HepG2 (cell line): ENCODE results near the gene MSMP. TPM values are rescaled to one million over a fixed set of nuclear protein-coding genes. Genes with fewer than 3 reads are reported as not detected.

ENCODE experiments used
- AHR ChIP-seq: IDR thresholded peaks from 2 replicates; pipeline ENCODE4 v1.6.1; 2018; ENCODE audit warnings: missing genetic modification reagents, missing compliant biosample characterization
- CTCF ChIP-seq: sonication (generic); formaldehyde crosslinking; IDR thresholded peaks from 2 replicates; pipeline ENCODE4 v1.5.0; 2020; ENCODE audit warnings: mild to moderate bottlenecking, missing genetic modification reagents, moderate library complexity
- DRAP1 ChIP-seq: IDR thresholded peaks from 2 replicates; pipeline ENCODE4 v1.6.1; 2016; ENCODE audit warnings: missing genetic modification reagents, missing compliant biosample characterization
- ERF ChIP-seq: IDR thresholded peaks from 2 replicates; pipeline ENCODE4 v1.6.1; 2018; ENCODE audit warnings: missing biosample characterization, missing genetic modification reagents
- FOXP4 ChIP-seq: sonication (generic); formaldehyde crosslinking; IDR thresholded peaks from 2 replicates; pipeline ENCODE4 v1.4.0; 2020; ENCODE audit warnings: missing genetic modification reagents
- KLF16 ChIP-seq, 2 experiments: sonication (generic) in 1 of 2; formaldehyde crosslinking in 1 of 2; IDR thresholded peaks; 2 replicates each; pipeline versions ENCODE4 v1.6.1 to v1.8.0; 2016 to 2023; ENCODE audit warnings: missing genetic modification reagents in 2 of 2, missing compliant biosample characterization in 1 of 2
- NFKBIZ ChIP-seq: IDR thresholded peaks from 2 replicates; pipeline ENCODE4 v1.6.1; 2018; ENCODE audit warnings: missing genetic modification reagents, missing compliant biosample characterization
- NR2F6 ChIP-seq, 2 experiments: IDR thresholded peaks; 2 replicates each; pipeline ENCODE4 v1.6.1; 2016; ENCODE audit warnings: antibody characterized with exemption in 1 of 2, mild to moderate bottlenecking in 1 of 2
- PATZ1 ChIP-seq: sonication (generic); formaldehyde crosslinking; IDR thresholded peaks from 2 replicates; pipeline ENCODE4 v1.4.0; 2020; ENCODE audit warnings: missing genetic modification reagents
- RAD21 ChIP-seq: fragments of 450-650 bp; formaldehyde crosslinking; IDR thresholded peaks from 2 replicates; pipeline ENCODE4 v1.5.0; 2020; ENCODE audit warnings: mild to moderate bottlenecking
- RXRB ChIP-seq: IDR thresholded peaks from 2 replicates; pipeline ENCODE4 v1.6.1; 2016; ENCODE audit warnings: borderline replicate concordance, missing genetic modification reagents, missing compliant biosample characterization
- SETDB1 ChIP-seq: sonication (generic); formaldehyde crosslinking; IDR thresholded peaks from 2 replicates; pipeline ENCODE4 v1.5.1; 2020; ENCODE audit warnings: missing genetic modification reagents, mild to moderate bottlenecking, borderline replicate concordance
- SIN3B ChIP-seq: fragments of 150-350 bp; IDR thresholded peaks from 2 replicates; pipeline ENCODE4 v1.6.1; 2014; ENCODE audit warnings: low read length
- ZBTB33 ChIP-seq: sonication (generic); formaldehyde crosslinking; IDR thresholded peaks from 2 replicates; pipeline ENCODE4 v1.4.0; 2020; ENCODE audit warnings: missing genetic modification reagents
- ZNF567 ChIP-seq: sonication (generic); formaldehyde crosslinking; IDR thresholded peaks from 2 replicates; pipeline ENCODE4 v1.8.1; 2023; ENCODE audit warnings: mild to moderate bottlenecking, missing genetic modification reagents, borderline replicate concordance
- ZNF580 ChIP-seq: IDR thresholded peaks from 2 replicates; pipeline ENCODE4 v1.6.1; 2016; ENCODE audit warnings: low read depth, borderline replicate concordance
- ZNF670 ChIP-seq: sonication (generic); formaldehyde crosslinking; IDR thresholded peaks from 2 replicates; pipeline ENCODE4 v1.8.0; 2022; ENCODE audit warnings: mild to moderate bottlenecking, missing genetic modification reagents, borderline replicate concordance
- ZNF746 ChIP-seq: sonication (generic); formaldehyde crosslinking; IDR thresholded peaks from 2 replicates; pipeline ENCODE4 v1.8.0; 2022; ENCODE audit warnings: mild to moderate bottlenecking, missing genetic modification reagents
- ZNF747 ChIP-seq: sonication (generic); formaldehyde crosslinking; IDR thresholded peaks from 2 replicates; pipeline ENCODE4 v1.8.1; 2023; ENCODE audit warnings: missing genetic modification reagents, mild to moderate bottlenecking, borderline replicate concordance
- ZSCAN31 ChIP-seq: sonication (generic); formaldehyde crosslinking; IDR thresholded peaks from 2 replicates; pipeline ENCODE4 v1.5.0; 2020; ENCODE audit warnings: low read depth, mild to moderate bottlenecking, missing genetic modification reagents
- polyA plus RNA-seq, 8 experiments: library from polyadenylated mRNA; depleted of rRNA in 3 of 8; stranded (reverse) in 7 of 8; unstranded in 1 of 8; fragments of >200 nt; fragmentation: Illumina TruSeq in 4 of 8; extraction: Trizol in 4 of 8; gene quantifications; 2 replicates each; pipeline versions ENCODE4 v1.2.1 to v1.2.3, GENCODE V29; 2011 to 2016; ENCODE audit warnings: low read depth in 4 of 8, missing spikeins in 1 of 8, mixed read lengths in 1 of 8; ENCODE audit not compliant: insufficient read depth in 1 of 8
- total RNA-seq, 5 experiments: library from RNA; depleted of rRNA; stranded (reverse); fragments of >200 nt; fragmentation: Illumina TruSeq; extraction: Trizol; gene quantifications; 2 replicates each; pipeline ENCODE4 v1.2.3, GENCODE V29; 2016; ENCODE audit warnings: low read depth in 1 of 5

Gene MSMP
- total and polyA plus RNA-seq, 2 of the 13 experiments (the other 11 are each of a cell fraction or from before 2014, with no cell fraction given), result 0.24 to 0.46 TPM

GRCh38 chr9:35790385-35791296 lies 36.6 kb upstream of the MSMP start (continued):
- TF ChIP-seq NR2F6 (IDR thresholded peaks at IDR 0.05) (no peak), NR2F6 (CRISPR knock-in tag; IDR thresholded peaks at IDR 0.05) (0 out of 2 replicates have a peak, but pooled peaks have one; percentile 30), SETDB1 (CRISPR knock-in tag) (no peak), FOXP4 (CRISPR knock-in tag) (0 out of 2 replicates have a peak, but pooled peaks have one; percentile 17), SIN3B (no peak), DRAP1 (CRISPR knock-in tag) (no peak), ZNF580 (CRISPR knock-in tag) (no peak), ZSCAN31 (CRISPR knock-in tag) (no peak), ZNF567 (CRISPR knock-in tag) (0 out of 2 replicates have a peak, but pooled peaks have one; percentile 60), ZBTB33 (CRISPR knock-in tag) (0 out of 2 replicates have a peak, but pooled peaks have one; percentile 24), AHR (no peak), CTCF (CRISPR knock-in tag) (peak; percentile 94), ZNF747 (CRISPR knock-in tag) (no peak), NFKBIZ (CRISPR knock-in tag) (0 out of 2 replicates have a peak, but pooled peaks have one; percentile 38), KLF16 (CRISPR knock-in tag; IDR thresholded peaks at IDR 0.05) (0 out of 4 replicates have a peak, but pooled peaks of 1 of the 2 experiments have one; percentile 36), PATZ1 (no peak), RXRB (CRISPR knock-in tag) (peak; percentile 37; the same call in 1 of the 2 replicates), ZNF670 (CRISPR knock-in tag) (no peak), ZNF746 (CRISPR knock-in tag) (no peak), RAD21 (peak; percentile 82), ERF (CRISPR knock-in tag) (0 out of 2 replicates have a peak, but pooled peaks have one; percentile 24)
